UCSD-AML1 (cell line): ENCODE results near the gene KLHDC10.
"Not testable (repeated sequence)": the region's sequence is repeated elsewhere in the genome, so short reads cannot be mapped to it uniquely, and the experiment has no call there.

ENCODE experiments used
- DNase-seq: peaks from one replicate; lab custom pipeline; 2025; ENCODE audit not compliant: unreplicated experiment; lab: John Stamatoyannopoulos, UW

KLHDC10 gene, protein sequence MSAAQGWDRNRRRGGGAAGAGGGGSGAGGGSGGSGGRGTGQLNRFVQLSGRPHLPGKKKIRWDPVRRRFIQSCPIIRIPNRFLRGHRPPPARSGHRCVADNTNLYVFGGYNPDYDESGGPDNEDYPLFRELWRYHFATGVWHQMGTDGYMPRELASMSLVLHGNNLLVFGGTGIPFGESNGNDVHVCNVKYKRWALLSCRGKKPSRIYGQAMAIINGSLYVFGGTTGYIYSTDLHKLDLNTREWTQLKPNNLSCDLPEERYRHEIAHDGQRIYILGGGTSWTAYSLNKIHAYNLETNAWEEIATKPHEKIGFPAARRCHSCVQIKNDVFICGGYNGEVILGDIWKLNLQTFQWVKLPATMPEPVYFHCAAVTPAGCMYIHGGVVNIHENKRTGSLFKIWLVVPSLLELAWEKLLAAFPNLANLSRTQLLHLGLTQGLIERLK

DNA sequence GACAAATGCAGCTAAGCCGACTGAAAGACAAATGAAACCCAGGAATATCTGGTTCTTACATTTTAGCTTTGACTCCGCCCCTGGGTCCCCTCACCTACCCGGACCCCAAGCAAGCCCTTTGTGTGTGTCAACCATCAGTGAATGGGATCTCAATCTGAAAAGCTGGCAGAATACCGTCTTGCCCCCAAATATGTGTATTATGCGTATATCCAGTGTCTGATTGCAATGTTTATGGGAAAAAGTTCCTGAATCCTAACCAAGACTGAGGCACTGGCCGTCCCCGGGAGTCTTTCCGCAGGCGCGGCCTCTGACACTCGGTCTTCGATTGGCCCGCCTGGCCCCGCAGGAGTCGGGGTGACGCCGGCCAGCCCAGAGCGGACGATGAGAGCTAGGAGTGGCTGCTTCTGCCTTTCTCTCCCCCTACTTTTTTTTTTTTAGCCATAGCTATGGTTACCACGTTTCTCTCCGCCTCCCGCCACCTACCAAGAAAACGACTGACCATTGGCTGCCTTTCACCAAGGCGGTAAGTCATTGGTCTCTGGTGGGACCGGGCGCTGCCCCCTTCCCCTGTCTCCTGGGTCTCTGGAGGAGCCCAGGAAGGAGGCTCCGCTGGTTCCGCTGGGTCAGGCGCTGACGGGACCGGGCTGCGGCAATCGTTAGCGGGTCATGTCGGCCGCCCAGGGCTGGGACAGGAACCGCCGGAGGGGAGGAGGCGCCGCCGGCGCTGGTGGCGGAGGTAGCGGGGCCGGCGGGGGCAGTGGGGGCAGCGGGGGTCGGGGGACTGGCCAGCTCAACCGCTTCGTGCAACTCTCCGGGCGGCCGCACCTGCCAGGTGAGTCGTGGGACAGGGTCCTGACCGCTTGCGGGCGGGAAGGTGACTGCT, at the start of gene KLHDC10:
Gene KLHDC10 (plus strand): TSS at position 557 of the 883 bp plus-strand sequence. CDS start 110 bp downstream, at position 667.
- DNase-seq = peak; percentile 86

DNA sequence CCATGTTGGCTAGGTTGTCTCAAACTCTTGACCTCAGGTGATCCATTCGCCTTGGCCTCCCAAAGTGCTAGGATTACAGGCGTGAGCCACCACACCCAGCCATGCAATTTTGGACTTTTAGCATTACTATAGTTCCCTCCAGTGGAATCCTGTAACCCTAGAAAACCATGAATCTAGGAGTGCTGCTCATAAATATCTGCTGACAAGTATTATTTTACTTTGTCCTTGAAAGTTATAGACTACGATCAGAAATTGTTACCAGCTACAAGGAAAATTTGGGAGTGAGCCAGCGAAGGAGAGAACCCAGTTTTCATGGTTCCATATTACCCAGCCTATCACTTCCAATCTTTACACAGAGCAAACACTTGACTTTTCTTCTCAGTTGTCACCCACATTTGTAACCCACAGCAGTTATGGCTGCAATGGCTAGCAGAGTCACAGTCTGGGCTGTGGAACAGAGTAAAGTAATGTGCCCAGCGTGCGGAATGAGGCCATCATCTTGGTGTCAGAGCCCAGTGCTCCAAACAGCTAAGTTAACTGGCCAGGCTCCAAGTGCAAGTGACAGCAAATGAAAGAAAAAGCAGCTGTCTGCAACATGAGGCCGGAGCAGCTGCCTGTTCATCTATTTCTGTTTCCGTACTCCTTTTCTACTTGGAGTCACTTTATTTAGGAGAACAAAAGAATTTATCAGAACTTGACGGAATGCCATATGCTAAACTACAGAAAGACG, 49.1 kb upstream of the KLHDC10 start:
- no peak for DNase-seq

DNA sequence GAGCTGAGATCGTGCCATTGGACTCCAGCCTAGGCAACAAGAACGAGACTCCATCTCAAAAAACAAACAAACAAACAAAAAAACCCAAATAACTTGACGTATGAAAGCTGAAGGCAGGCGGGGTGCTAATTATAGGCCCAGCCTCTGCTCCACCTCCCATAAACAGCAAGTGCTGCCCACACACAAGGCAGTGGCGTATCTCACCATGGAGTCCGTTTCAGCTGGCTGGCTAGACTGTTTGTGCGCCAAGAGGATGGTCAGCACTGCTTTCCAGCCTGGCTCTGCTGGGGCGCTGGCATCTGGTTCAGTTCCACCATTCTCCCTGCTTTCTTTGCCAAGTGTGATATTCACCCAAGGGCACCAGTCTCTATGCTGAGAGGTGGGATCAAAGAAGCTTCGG, 48.2 kb upstream of the KLHDC10 start:
- DNase-seq = no peak

DNA sequence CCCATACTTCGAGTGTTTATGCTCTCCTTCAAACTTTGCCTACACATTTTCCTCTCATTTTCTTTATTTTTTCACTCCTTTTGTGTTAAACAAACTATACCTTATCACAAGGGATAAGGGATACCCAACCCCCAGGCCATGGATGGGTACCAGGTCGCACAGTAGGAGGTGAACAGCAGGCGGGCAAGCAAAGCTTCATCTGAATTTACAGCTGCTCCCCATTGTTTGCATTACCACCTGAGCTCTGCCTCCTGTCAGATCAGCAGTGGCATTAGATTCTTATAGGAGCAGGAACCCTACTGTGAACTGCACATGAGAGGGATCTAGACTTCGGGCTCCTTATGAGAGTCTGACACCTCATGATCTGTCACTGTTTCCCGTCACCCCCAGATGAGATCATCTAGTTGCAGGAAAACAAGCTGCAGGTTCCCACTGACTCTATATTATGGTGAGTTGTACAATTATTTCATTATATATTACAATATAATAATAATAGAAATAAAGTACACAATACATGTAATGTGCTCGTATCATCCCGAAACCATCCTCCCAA, 47.6 kb upstream of the KLHDC10 start:
- no peak for DNase-seq

DNA sequence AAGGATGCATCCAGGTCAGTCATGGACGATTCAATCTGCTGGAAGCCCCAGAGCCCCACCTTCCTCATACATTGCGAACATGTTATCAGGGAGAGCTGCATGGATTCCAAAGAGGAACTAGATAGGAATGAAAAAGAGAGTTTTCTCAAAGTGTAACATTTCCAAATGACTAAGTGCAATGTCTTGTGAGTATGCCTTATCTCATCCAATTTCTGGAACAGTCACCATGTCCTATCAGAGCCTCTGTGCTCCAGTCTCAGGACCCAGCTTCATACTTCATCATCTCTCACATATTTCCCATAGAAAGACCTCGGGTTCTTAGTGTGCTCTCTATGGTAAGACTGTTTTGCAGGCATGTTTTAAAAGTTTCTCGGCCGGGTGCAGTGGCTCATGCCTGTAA, 45.9 kb upstream of the KLHDC10 start:
- no peak for DNase-seq

DNA sequence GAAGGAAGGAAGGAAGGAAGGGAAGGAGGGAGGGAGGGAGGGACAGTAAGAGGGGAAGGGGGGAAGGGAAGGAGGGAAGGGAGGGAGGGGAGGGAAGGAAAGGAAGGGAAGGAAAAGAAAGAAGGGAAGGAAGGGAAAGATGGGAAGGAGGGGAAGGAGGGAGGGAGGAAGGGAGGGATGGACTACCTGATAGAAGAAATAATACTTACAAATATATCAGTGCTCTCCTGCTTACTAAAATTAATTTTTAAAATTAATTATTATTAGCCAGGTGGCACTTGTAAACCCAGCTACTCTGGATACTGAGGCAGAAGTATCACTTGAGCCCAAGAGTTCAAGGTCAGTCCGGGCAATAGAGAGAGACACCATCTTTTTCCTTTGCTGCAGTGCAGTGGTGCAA, 37.6 kb upstream of the KLHDC10 start:
- no peak for DNase-seq

DNA sequence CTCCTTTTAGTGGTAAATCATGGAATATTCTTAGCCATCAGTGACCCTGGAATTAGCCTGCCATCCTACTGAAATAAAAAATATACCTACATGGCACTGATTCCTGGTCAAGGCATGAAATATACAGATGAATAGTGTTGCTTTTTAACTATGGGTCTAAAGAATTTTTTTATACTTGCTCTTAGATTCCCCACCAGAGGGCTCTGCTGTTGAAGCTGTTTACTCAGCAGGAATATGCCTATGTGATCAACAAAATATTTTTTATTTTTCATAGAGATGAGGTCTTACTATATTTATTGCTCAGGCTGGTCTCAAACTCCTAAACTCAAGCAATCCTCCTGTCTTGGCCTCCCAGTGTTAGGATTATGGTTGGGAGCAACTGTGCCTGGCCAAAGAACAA, 32.6 kb upstream of the KLHDC10 start:
- no peak for DNase-seq

DNA sequence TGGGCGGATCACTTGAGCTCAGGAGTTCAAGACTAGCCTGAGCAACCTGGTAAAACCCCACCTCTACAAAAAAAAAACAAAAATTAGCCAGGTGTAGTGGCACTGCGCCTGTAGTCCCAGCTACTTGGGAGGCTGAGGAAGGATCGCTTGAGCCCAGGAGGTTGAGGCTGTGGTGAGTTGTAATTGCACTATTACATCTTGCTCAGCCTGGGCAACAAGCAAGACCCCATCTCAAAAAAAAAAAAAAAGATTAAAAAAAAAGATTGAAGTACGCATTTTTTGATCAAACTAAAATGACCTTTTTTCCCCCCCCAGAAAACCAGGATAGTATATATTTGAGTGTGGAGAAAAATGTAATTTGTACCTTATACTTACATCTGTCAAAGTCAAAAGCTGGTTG, 29.8 kb upstream of the KLHDC10 start:
- no peak for DNase-seq

DNA sequence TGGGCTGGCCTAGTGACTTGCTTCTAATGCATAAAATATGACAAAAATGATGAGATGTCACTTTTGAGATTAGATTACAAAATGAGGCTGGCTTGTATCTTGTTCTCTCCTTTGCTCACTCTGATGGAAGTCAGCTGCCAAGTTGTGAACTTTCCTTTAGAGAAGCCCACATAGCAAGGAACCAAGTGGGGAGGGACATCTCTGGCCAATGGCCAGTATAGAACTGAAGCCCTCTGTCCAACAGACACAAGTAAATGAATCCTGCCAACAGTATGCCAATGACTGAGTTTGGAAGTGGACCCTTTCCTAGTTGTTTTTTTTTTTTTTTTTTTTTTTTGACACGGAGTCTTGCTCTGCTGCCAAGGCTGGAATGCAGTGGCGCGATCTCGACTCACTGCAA, 22.5 kb upstream of the KLHDC10 start:
- no peak for DNase-seq

DNA sequence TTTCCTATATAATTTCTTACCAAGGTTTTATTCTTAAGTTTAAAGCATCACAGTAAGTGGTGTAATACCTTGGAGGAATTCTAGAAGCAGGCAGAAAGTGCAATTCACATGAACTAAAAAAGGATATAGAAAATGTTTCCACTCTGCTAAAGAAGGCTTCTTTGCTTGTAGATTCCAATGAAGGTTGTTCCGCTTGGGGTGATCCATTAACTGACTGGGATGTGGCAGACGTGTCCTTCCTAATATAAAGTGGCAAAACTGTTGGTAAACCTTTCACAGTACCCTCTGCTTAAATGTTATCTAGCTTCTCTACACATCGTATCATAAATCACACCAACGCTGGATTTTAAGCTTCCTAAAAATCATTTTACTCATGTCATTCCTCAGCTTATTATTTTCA, 21.4 kb upstream of the KLHDC10 start:
- DNase-seq = no peak

DNA sequence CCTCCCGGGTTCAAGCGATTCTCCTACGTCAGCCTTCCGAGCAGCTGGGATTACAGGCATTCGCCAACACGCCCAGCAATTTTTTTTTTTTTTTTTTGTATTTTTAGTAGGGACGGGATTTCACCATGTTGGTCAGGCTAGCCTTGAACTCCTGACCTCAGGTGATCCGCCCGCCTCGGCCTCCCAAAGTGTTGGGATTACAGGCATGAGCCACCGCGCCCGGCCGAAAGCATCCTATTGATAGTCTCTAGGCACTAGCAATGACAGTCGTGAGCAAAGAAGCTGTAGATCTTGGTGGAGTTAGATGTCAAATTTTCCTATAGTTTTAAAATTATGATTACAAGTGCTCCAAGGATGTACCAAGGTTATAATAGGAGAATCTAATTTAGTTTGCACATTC, 18.1 kb upstream of the KLHDC10 start:
- not testable (repeated sequence) for DNase-seq

DNA sequence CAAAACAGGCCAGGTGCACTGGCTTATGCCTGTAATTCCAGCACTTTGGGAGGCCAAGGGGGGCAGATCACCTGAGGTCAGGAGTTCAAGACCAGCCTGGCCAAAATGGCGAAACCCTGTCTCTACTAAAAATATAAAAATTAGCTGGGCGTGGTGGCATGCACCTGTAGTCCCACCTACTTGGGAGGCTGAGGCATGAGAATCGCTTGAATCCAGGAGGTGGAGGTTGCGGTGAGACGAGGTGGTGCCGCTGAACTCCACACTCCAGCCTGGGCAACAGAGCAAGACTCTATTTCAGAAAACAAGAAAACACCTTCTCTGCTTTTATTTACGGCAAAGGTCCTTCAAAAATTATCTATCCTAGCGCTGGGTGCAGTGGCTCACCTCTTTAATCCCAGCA, 15.1 kb upstream of the KLHDC10 start:
- not testable (repeated sequence) for DNase-seq

DNA sequence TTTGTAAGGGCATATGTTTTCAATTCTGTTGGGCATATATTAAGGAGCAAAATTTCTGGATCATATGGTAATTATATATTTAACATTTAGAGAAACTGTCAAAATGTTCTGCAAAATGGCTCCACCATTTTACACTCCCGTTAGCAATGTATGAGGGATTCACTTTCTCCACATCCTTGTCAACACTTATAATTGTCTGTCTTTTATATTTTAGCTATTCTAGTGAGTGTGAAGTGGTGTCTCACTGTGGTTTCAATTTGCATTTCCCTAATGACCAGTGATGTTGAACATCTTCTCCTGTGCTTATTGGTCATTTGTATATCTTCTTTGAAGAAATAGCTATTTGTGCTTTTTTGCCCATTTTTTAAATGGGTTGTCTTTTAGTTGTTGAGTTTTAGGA, 8.1 kb upstream of the KLHDC10 start:
- no peak for DNase-seq

DNA sequence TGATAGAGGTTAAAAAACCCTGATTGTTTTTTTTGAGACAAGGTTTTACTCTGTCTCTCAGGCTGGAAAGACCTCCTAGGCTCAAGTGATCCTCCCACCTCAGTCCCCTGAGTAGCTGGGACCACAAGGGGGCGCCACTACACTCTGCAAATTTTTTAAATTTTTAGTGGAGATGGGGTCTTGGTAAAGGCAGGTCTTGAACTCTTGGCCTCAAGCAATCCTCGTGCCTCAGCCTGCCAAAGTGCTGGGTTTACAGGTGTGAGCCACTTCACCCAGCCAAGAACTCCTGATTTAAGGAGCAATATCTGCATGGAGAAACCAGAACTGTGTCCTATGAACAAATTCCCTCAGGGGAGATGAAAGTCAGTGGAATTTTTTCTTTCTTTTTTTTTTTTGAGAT, 7.3 kb upstream of the KLHDC10 start:
- DNase-seq = peak; percentile 49

DNA sequence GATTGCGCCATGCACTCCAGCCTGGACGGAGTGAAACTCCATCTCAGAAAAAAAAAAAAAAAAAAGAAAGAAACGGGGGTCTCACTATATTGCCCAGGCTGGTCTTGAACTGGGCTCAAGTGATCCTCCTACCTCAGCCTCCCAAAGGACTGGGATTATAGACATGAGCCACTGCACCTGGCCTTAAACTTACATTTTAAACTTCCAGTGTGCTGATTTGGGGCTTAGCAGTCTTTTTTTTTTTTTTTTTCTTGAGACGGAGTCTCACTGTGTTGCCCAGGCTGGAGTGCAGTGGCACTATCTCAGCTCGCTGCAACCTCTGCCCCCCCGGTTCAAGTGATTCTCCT, 5.8 kb upstream of the KLHDC10 start:
- DNase-seq = not testable (repeated sequence)

DNA sequence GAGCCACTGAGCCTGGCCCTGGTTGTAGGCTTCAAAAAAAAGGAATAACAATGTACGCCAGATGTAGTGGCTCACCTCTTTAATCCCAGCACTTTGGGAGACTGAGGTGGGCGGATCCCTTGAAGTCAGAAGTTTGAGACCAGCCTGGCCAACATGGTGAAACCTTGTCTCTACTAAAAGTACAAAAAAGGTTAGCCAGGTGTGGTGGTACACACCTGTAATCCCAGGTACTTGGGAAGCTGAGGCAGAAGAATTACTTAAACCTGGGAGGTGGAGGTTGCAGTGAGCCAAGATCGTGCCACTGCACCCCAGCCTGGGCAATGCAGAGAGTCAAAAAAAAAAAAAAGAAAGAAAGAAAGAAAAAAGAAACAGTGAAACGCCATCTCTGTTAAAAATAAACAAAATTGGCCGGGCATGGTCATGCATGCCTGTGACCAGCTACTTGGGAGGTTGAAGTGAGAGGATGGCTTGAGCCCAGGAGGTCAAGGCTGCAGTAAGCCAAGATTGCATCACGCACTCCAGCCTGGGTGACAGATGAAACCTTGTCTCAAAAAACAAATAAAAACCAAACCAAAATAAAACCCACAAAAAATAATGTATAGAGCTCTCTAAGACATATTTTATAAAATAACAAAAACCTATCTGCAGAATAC, 4.7 kb upstream of the KLHDC10 start:
- DNase-seq = no peak

DNA sequence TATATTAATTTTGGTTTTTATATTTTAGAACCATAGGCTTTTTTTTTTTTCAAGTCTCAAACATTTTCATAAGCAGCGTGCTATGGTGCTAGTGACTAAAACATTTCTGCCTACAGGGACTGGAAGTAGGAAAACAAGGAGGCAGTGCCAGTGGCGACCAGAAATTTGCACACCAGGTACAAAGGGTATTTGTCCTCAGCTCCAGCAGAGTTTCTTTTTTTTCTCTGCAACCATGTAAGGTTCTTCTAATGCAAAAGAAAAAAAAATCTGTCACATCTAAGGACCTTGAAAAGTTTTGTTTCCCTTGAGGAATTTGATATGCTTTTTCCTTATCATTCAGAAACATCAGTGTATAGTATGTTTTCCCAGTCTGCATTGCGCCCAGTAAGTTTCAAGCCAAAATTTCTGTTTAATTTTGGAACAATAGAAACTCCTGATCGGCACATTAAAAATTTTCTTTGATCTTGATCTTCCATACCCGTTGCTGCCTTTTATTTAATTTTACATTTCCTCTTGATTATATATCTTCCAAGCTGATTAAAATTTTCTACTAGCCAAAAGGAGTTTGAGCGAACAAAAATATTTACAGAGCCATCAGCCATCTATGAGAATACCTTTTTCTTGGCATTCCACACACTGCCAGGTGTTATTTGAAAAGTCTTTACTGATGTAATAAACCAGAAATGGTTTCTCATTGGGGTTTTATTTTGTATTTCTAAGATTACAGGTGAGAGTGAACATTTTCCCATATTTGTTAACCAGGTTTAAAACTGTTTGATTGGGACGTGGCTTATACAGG, 956 bp upstream of the KLHDC10 start:
- DNase-seq = no peak

DNA sequence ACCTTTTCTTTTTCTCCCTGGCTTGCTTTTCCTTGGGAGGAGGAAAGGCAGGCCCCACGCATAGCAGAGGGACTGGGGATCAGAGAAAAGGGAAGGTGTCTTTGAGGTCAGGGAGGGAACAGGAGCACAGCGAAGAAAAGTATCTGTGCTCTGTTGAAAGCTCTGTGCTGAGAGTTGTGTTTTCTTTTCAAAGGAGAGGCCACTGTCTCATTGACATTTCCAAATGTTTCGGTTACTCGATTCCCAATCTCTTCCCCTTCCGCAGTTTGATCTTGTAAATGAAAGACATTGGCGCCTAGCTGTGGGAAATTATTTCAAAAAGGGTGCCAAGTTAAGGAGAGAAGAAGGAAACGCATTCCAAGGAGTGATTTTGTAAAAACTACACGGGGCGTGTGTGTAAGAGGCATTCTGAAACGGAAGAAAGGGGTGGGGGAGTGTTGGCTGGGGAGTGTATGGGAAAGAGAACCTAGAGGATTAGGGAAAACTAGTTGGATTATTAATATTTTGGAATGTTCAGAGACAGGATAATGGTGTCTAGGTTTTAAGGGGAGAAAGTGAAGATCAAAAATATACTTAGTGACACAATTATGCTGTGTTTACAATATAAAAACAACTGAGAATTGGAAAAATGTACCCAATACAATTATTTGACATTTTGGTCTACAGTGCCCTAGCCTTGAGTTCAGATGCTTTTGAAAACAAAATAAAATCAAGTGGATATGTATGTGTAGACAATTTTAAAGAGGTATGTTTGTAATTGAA, 708 bp downstream of the KLHDC10 start:
- DNase-seq = no peak
